HepG2 (cell line): ENCODE measurements around the gene ATRNL1. TPM values are rescaled to one million over a fixed set of nuclear protein-coding genes. Genes with fewer than 3 reads are reported as not detected.

Experiments used
- ATAC-seq: fragments of 200-7000 bp; cut with Tn5 transposase; 3 replicates; pipeline ENCODE4 v1.9.1; 2020; ENCODE audit warnings: mild to moderate bottlenecking, moderate library complexity
- BruUV-seq: library from RNA; stranded (reverse); fragments of 400-500 nt; replicated peaks from 2 replicates; lab custom pipeline; 2021; lab: Mats Ljungman, UMichigan
- CTCF ChIA-PET: fragments of 300-600 bp; formaldehyde crosslinking; extraction: SDS; loops from one replicate; lab custom pipeline; 2021; ENCODE audit warnings: low total read pairs, inconsistent platforms, low intra/inter-chr PET ratio; lab: Yijun Ruan, JAX
- POLR2A ChIA-PET: fragments of 350-600 bp; sonication (Branson Sonifier 250); formaldehyde crosslinking; loops from one replicate; lab custom pipeline; 2020; ENCODE audit warnings: antibody characterized with exemption, inconsistent platforms; lab: Yijun Ruan, JAX
- DNase-seq: peaks from one replicate; pipeline ENCODE4 v3.0.0-alpha.2; 2015; ENCODE audit warnings: low spot score
- FAIRE-seq: peaks from 3 replicates; lab custom pipeline; 2011; peaks lifted over from hg19 to GRCh38; lab: Jason Lieb, UNC
- H2AFZ ChIP-seq: one replicate; pipeline ENCODE4 v1.6.1; 2011; ENCODE audit warnings: low read length, inconsistent platforms
- H3K27ac ChIP-seq: fragments of 300-600 bp; 3 replicates; pipeline ENCODE4 v1.8.0; 2011; ENCODE audit warnings: mixed run types, mild to moderate bottlenecking, mixed read lengths, low read length, inconsistent platforms; ENCODE audit not compliant: insufficient read depth; ENCODE audit errors: extremely low read length
- H3K27me3 ChIP-seq, 2 experiments: fragments of 200-600 bp in 1 of 2; 2 replicates in 1 of 2; 3 replicates in 1 of 2; pipeline versions ENCODE4 v1.6.0 to v1.8.0; 2011; ENCODE audit warnings: low read length in 2 of 2, mild to moderate bottlenecking in 2 of 2, moderate library complexity in 2 of 2, inconsistent platforms in 1 of 2; ENCODE audit not compliant: insufficient read depth in 2 of 2, control insufficient read depth in 1 of 2
- H3K36me3 ChIP-seq, 2 experiments: fragments of 200-600 bp in 1 of 2; replicated peaks in 1 of 2; 2 replicates in 1 of 2; 3 replicates in 1 of 2; pipeline versions ENCODE4 v1.5.1 to v1.8.0; 2011; ENCODE audit warnings: low read length in 2 of 2, inconsistent platforms in 1 of 2; ENCODE audit not compliant: insufficient read depth in 2 of 2, control insufficient read depth in 1 of 2
- H3K4me1 ChIP-seq: 2 replicates; pipeline ENCODE4 v1.5.1; 2012; ENCODE audit warnings: low read length, inconsistent platforms; ENCODE audit not compliant: insufficient read depth
- H3K4me2 ChIP-seq: 2 replicates; pipeline ENCODE4 v1.6.0; 2011; ENCODE audit warnings: low read depth, low read length, inconsistent platforms
- H3K4me3 ChIP-seq, 3 experiments: fragments of 200-600 bp in 1 of 3; sonication (generic), shearing (Covaris generic) in 1 of 3; replicated peaks in 1 of 3; 2 replicates each; pipeline ENCODE4 v1.5.1; 2011 to 2016; ENCODE audit warnings: low read length in 3 of 3, inconsistent platforms in 2 of 3, low read depth in 2 of 3, mild to moderate bottlenecking in 2 of 3, control low read depth in 1 of 3, mixed read lengths in 1 of 3; ENCODE audit not compliant: insufficient read depth in 1 of 3
- H3K79me2 ChIP-seq: one replicate; pipeline ENCODE4 v1.6.1; 2011; ENCODE audit warnings: low read length, inconsistent platforms; ENCODE audit not compliant: insufficient read depth
- H3K9ac ChIP-seq: 2 replicates; pipeline ENCODE4 v1.6.0; 2011; ENCODE audit warnings: mild to moderate bottlenecking, low read depth, low read length, inconsistent platforms; ENCODE audit not compliant: insufficient read depth
- H3K9me3 ChIP-seq: 2 replicates; pipeline ENCODE4 v1.5.1; 2012; ENCODE audit warnings: mild to moderate bottlenecking, low read length
- H4K20me1 ChIP-seq: 2 replicates; pipeline ENCODE4 v1.6.0; 2011; ENCODE audit warnings: inconsistent platforms, mild to moderate bottlenecking, low read length, moderate library complexity; ENCODE audit not compliant: insufficient read depth
- RAD51 ChIP-seq: fragments of 450-650 bp; IDR thresholded peaks from 2 replicates; pipeline ENCODE4 v1.6.1; 2016; ENCODE audit warnings: borderline replicate concordance
- SP140L ChIP-seq: sonication (generic); formaldehyde crosslinking; IDR thresholded peaks from 2 replicates; pipeline ENCODE4 v1.4.0; 2020; ENCODE audit warnings: missing genetic modification reagents, borderline replicate concordance
- USF2 ChIP-seq, 2 experiments: sonication (generic) in 1 of 2; formaldehyde crosslinking in 1 of 2; IDR thresholded peaks; 2 replicates each; pipeline versions ENCODE4 v1.5.1 to v1.6.1; 2011 to 2020; ENCODE audit warnings: borderline replicate concordance in 1 of 2, low read depth in 1 of 2, low read length in 1 of 2, mild to moderate bottlenecking in 1 of 2, missing genetic modification reagents in 1 of 2, moderate library complexity in 1 of 2
- ZNF382 ChIP-seq: sonication (generic); formaldehyde crosslinking; IDR thresholded peaks from 2 replicates; pipeline ENCODE4 v1.5.0; 2020; ENCODE audit warnings: missing genetic modification reagents, mild to moderate bottlenecking, borderline replicate concordance
- WGBS: methylation state at CpG from one replicate; pipeline ENCODE4 v1.1.6; 2017; ENCODE audit warnings: low lambda C conversion rate; 5-methylcytosine and 5-hydroxymethylcytosine counted together
- in situ Hi-C: cut with HindIII; loops from 2 replicates; pipeline ENCODE4 v1.10.0; 2017; ENCODE audit warnings: low pct_unique_long_range_greater_than_20kb; ENCODE audit not compliant: extremely low pct_ligation_motif_present
- intact Hi-C: fragments of 100-400 bp; cut with micrococcal nuclease; formaldehyde crosslinking; loops from one replicate; pipeline ENCODE4 v1.10.0; 2022; ENCODE audit not compliant: unreplicated experiment
- polyA plus RNA-seq, 8 experiments: library from polyadenylated mRNA; depleted of rRNA in 3 of 8; stranded (reverse) in 7 of 8; unstranded in 1 of 8; fragments of >200 nt; fragmentation: Illumina TruSeq in 4 of 8; extraction: Trizol in 4 of 8; gene quantifications; 2 replicates each; pipeline versions ENCODE4 v1.2.1 to v1.2.3, GENCODE V29; 2011 to 2016; ENCODE audit warnings: low read depth in 4 of 8, missing spikeins in 1 of 8, mixed read lengths in 1 of 8; ENCODE audit not compliant: insufficient read depth in 1 of 8
- total RNA-seq, 5 experiments: library from RNA; depleted of rRNA; stranded (reverse); fragments of >200 nt; fragmentation: Illumina TruSeq; extraction: Trizol; gene quantifications; 2 replicates each; pipeline ENCODE4 v1.2.3, GENCODE V29; 2016; ENCODE audit warnings: low read depth in 1 of 5
- TF ChIP-seq, protein P1 (sequence below): sonication (generic); formaldehyde crosslinking; IDR thresholded peaks from 2 replicates; pipeline ENCODE4 v1.8.0; 2022; ENCODE audit warnings: low read depth, missing genetic modification reagents

Gene ATRNL1
- total and polyA plus RNA-seq, 2 of the 13 experiments (the other 11 are each of a cell fraction or from before 2014, with no cell fraction given) = 0.04 TPM; not detected in 1

DNA sequence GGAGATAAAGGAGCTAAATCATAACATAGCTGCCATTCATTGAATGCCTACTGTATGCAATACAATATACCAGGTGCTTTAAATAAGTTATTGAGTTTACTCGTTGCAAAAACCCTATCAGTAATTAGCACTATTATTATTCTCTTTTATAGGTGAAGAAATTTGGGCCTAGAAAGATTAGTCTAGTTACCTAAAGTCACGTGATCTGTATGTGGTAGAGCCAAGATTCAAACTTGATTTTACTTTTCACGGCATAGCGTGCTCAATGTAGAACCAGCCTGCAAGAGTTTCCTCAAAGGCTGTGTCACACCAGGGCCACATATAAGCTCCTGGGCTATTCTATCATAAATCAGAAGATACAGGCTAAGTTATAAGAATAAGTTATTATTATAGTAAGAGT is 740.0 kb downstream of the ATRNL1 start:
- WGBS = 9% methylated on average over 4 of the region's 4 CpGs
- DNase-seq (no peak), ATAC-seq (no peak), FAIRE-seq (no peak)
- Histone ChIP-seq H3K4me1 (no peaks in the 10 kb centered on the region), H3K9ac (no peak overlapping the region), H3K79me2 (no peaks in the 10 kb centered on the region), H2AFZ (no peak overlapping the region), H3K27ac (no peak overlapping the region), H3K9me3 (no peaks in the 10 kb centered on the region), H3K4me2 (no peak overlapping the region), H4K20me1 (no peaks in the 10 kb centered on the region), H3K27me3 (no peaks in the 10 kb centered on the region), H3K36me3 (no peaks in the 10 kb centered on the region), H3K4me3 (no peak overlapping the region)
- in situ Hi-C loops = no loop called here
- TF ChIP-seq RAD51 (peak; percentile 73; the same call in 1 of the 2 replicates), USF2 (IDR thresholded peaks at IDR 0.05; ENCODE audit: low read depth, low read length) (0 out of 2 replicates have a peak, but pooled peaks have one; percentile 42), USF2 (CRISPR knock-in tag; IDR thresholded peaks at IDR 0.05; ENCODE audit: borderline replicate concordance) (no peak), SP140L (no peak), ZNF382 (no peak)
- TF ChIP-seq, protein P1, sequence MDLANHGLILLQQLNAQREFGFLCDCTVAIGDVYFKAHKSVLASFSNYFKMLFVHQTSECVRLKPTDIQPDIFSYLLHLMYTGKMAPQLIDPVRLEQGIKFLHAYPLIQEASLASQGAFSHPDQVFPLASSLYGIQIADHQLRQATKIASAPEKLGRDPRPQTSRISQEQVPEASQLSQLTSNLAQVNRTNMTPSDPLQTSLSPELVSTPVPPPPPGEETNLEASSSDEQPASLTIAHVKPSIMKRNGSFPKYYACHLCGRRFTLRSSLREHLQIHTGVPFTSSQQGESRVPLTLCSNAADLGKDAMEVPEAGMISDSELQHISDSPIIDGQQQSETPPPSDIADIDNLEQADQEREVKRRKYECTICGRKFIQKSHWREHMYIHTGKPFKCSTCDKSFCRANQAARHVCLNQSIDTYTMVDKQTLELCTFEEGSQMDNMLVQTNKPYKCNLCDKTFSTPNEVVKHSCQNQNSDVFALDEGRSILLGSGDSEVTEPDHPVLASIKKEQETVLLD (CRISPR knock-in tag) = no peak
- POLR2A ChIA-PET = no interaction called here
- intact Hi-C loops = no loop called here
- CTCF ChIA-PET = no interaction called here
- no TSS peak for BruUV-seq
